ENCODE data around the gene SEMA5A. TPM values are rescaled to one million over a fixed set of nuclear protein-coding genes. Genes with fewer than 3 reads are reported as not detected.

Gene SEMA5A
- total and polyA plus RNA-seq, 2 of the 13 experiments (the other 11 are each of a cell fraction or from before 2014, with no cell fraction given) = 0.01 TPM; not detected in 1

- TF ChIP-seq, protein P1, sequence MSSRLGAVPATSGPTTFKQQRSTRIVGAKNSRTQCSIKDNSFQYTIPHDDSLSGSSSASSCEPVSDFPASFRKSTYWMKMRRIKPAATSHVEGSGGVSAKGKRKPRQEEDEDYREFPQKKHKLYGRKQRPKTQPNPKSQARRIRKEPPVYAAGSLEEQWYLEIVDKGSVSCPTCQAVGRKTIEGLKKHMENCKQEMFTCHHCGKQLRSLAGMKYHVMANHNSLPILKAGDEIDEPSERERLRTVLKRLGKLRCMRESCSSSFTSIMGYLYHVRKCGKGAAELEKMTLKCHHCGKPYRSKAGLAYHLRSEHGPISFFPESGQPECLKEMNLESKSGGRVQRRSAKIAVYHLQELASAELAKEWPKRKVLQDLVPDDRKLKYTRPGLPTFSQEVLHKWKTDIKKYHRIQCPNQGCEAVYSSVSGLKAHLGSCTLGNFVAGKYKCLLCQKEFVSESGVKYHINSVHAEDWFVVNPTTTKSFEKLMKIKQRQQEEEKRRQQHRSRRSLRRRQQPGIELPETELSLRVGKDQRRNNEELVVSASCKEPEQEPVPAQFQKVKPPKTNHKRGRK (CRISPR knock-in tag; IDR thresholded peaks at IDR 0.05) = no peak
- no peak for TF ChIP-seq SNAI1 (CRISPR knock-in tag; IDR thresholded peaks at IDR 0.05; ENCODE audit: borderline replicate concordance)
Measured at GRCh38 chr5:9251379-9251980, 294.4 kb downstream of the SEMA5A start (continued).

- no TSS peak for BruUV-seq (replicated peaks)
- POLR2A ChIA-PET = no interaction called here
Measured at GRCh38 chr5:9249231-9249630, 296.6 kb downstream of the SEMA5A start.

GRCh38 chr5:9245071-9245470 is 300.8 kb downstream of the SEMA5A start:
- no peak for TF ChIP-seq RFX5 (IDR thresholded peaks at IDR 0.05; ENCODE audit: low read depth, low read length)
- no peak for TF ChIP-seq ZNF18 (CRISPR knock-in tag; IDR thresholded peaks at IDR 0.05; ENCODE audit: insufficient replicate concordance)
- no peak for TF ChIP-seq SALL1 (CRISPR knock-in tag; IDR thresholded peaks at IDR 0.05)
- no peak overlapping the region for H3K27ac ChIP-seq (ENCODE audit: extremely low read length, insufficient read depth, low read length)
- POLR2A ChIA-PET = no interaction called here
- CTCF ChIA-PET (ENCODE audit: low intra/inter-chr PET ratio, low total read pairs) = no interaction called here
- BruUV-seq (replicated peaks) = no TSS peak
- intact Hi-C loops (cut with micrococcal nuclease; ENCODE audit: unreplicated experiment) (no loop called here), in situ Hi-C loops (cut with HindIII; ENCODE audit: extremely low pct_ligation_motif_present, low pct_unique_long_range_greater_than_20kb) (no loop called here)
- no peaks in the 10 kb centered on the region for H3K79me2 ChIP-seq (ENCODE audit: insufficient read depth, low read length)
- H3K9me3 ChIP-seq (ENCODE audit: low read length) = peaks cover 9% of the 10 kb centered on the region
- H3K27me3 ChIP-seq (ENCODE audit: control insufficient read depth in 1 of 2, insufficient read depth in 2 of 2, low read length in 2 of 2) = no peaks in the 10 kb centered on the region
- DNase-seq (ENCODE audit: low spot score) (no peak), FAIRE-seq (no peak), ATAC-seq (no peak)
- H3K4me3 ChIP-seq (replicated peaks in 1 of 3; ENCODE audit: insufficient read depth in 1 of 3, low read depth in 2 of 3, low read length in 3 of 3) = no peak overlapping the region
- WGBS (ENCODE audit: low lambda C conversion rate) = 13% methylated on average over 3 of the region's 3 CpGs
- H2AFZ ChIP-seq (ENCODE audit: low read length) = no peak overlapping the region
- H3K9ac ChIP-seq (ENCODE audit: insufficient read depth, low read depth, low read length) = no peak overlapping the region
- no peaks in the 10 kb centered on the region for H4K20me1 ChIP-seq (ENCODE audit: insufficient read depth, low read length)
- H3K36me3 ChIP-seq (replicated peaks in 1 of 2; ENCODE audit: control insufficient read depth in 1 of 2, insufficient read depth in 2 of 2, low read length in 2 of 2) = no peaks in the 10 kb centered on the region
- H3K4me1 ChIP-seq (ENCODE audit: insufficient read depth, low read length) = no peaks in the 10 kb centered on the region
- no peak overlapping the region for H3K4me2 ChIP-seq (ENCODE audit: low read depth, low read length)

More at GRCh38 chr5:9249231-9249630, 296.6 kb downstream of the SEMA5A start:
- WGBS (ENCODE audit: low lambda C conversion rate) = under 1% methylated on average over 3 of the region's 3 CpGs
- Histone ChIP-seq H3K4me3 (replicated peaks in 1 of 3; ENCODE audit: insufficient read depth in 1 of 3, low read depth in 2 of 3, low read length in 3 of 3) (no peak overlapping the region), H3K79me2 (ENCODE audit: insufficient read depth, low read length) (no peaks in the 10 kb centered on the region), H3K27ac (ENCODE audit: extremely low read length, insufficient read depth, low read length) (no peak overlapping the region), H4K20me1 (ENCODE audit: insufficient read depth, low read length) (no peaks in the 10 kb centered on the region), H3K4me1 (ENCODE audit: insufficient read depth, low read length) (no peaks in the 10 kb centered on the region), H3K9ac (ENCODE audit: insufficient read depth, low read depth, low read length) (no peak overlapping the region), H2AFZ (ENCODE audit: low read length) (no peak overlapping the region), H3K27me3 (ENCODE audit: control insufficient read depth in 1 of 2, insufficient read depth in 2 of 2, low read length in 2 of 2) (no peaks in the 10 kb centered on the region; a peak in 1 of 5 replicates), H3K4me2 (ENCODE audit: low read depth, low read length) (no peak overlapping the region), H3K36me3 (replicated peaks in 1 of 2; ENCODE audit: control insufficient read depth in 1 of 2, insufficient read depth in 2 of 2, low read length in 2 of 2) (no peaks in the 10 kb centered on the region), H3K9me3 (ENCODE audit: low read length) (peaks cover 33% of the 10 kb centered on the region)
- intact Hi-C loops (cut with micrococcal nuclease; ENCODE audit: unreplicated experiment) (no loop called here), in situ Hi-C loops (cut with HindIII; ENCODE audit: extremely low pct_ligation_motif_present, low pct_unique_long_range_greater_than_20kb) (no loop called here)
- CTCF ChIA-PET (ENCODE audit: low intra/inter-chr PET ratio, low total read pairs) = no interaction called here
- no peak for ATAC-seq
- TF ChIP-seq RFX3 (CRISPR knock-in tag; IDR thresholded peaks at IDR 0.05) (no peak), CCAR2 (optimal IDR thresholded peaks at IDR 0.05; ENCODE audit: low read depth, low read length) (no peak), SMARCC2 (IDR thresholded peaks at IDR 0.05) (no peak)
- no peak for DNase-seq (ENCODE audit: low spot score)
- no peak for FAIRE-seq
